Measurements from ENCODE around the gene P4HTM.

The P4HTM gene

GRCh38 chr3:48989796-48990635 is at the start of gene P4HTM:
Gene P4HTM, plus strand, starts transcription at chr3:48990241. Its CDS starts 16 bp downstream, at chr3:48990257.
- peak; percentile 92 for DNase-seq (ENCODE audit: low spot score)

GRCh38 chr3:48945432-48945831 is 44.6 kb upstream of the P4HTM start:
- DNase-seq (ENCODE audit: low spot score): no peak

GRCh38 chr3:48945891-48946549 is 44.0 kb upstream of the P4HTM start:
- no peak for DNase-seq (ENCODE audit: low spot score)

DNA sequence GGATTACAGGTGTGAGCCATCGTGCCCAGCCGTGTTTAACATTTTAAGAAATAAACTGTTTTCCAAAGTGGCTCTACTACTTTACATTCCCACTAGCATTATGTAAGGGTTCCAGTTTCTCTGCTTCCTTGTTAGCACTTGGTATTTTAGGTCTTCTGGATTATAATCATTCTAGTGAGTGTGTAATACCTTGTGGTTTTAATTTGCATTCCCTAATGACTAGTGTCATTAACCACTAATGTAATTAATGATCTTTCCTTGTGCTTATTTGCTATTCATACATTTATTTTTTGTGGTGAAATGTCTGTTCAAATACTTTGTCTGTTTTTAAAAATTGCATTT is 40.7 kb upstream of the P4HTM start:
- DNase-seq (ENCODE audit: low spot score): no peak

- no peak for DNase-seq (ENCODE audit: low spot score)
Observed at GRCh38 chr3:48950051-48950450, 40.0 kb upstream of the P4HTM start.

DNA sequence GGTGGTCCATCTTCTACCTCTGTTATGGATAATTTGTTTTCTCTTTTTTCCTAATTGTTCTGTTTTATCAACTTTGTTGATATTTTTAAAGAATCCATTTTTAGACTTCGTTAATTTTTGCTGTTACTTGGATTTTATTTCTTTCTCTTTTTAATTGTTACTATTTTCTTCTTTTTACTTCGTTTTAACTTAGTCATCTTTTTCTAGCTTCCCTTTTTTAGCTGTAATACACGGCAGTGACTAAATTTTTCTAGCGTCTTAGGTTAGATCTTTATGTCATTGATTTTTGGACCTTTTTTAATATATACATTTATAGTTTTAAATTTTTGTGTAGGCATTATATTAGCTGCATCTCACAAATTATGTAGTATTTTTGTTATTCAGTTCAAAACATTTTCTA is 38.3 kb upstream of the P4HTM start:
- no peak for DNase-seq (ENCODE audit: low spot score)

DNA sequence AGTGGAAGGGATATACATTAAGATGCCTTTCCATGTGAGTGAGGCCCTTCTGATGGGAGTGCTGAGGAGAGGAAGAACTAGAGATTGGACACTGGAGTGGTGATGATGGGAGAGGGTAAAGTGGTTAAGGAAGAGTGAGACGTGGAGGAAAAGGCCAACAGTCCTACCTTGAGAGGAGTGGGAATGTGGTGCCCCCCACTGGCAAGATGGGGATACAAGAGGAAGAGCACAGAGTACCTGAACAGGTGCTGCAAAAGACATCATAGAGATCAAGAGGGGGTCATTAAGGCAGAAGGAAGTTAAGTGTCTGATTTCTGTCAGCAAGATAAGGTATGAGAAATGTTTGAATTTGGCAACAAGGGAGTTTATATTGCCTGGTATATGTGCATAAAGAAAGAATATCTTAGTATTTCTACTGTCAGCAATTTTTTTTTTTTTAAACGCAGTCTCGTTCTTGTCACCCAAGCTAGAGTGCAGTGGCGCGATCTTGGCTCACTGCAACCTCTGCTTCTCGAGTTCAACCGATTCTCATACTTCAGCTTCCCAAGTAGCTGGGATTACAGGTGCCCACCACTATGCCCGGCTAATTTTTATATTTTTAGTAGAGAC is 37.4 kb upstream of the P4HTM start:
- no peak for DNase-seq (ENCODE audit: low spot score)

DNA sequence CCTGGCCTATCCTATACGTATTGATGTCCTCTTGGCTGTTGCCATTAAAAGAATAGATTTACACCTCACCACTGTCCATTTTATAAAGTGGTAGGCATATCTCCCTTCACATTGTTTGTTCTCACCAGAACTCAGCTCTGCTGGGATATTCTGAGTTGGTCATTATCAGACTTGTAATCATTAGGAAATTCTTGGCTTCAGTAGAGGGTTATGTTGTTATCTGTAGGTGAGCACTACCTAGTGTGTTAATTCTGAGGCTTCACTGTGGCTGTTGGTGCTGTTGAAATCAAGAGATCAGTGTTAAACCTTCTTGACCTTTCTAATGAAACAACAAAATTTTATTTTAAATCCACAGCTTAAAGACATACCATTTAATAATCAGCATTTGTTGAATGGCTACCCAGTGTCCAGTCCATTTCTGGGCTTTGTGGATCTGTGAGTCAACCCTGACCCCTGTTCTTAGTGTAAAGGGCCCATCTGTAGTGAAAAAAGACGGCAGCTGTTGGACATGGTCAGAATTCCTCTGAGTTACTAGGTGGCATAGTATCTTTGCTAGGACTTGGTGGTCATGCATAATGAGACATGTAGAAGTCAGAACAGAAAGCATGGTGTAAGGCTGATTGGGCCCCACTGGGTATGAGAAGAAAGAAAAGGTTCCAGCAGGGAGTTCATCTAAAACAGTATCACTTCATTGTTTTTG is 32.9 kb upstream of the P4HTM start:
- DNase-seq (ENCODE audit: low spot score): no peak

GRCh38 chr3:48960841-48961413 is 29.1 kb upstream of the P4HTM start:
- DNase-seq (ENCODE audit: low spot score): no peak

- no peak for DNase-seq (ENCODE audit: low spot score)
Observed at GRCh38 chr3:48962340-48962739, 27.7 kb upstream of the P4HTM start.

GRCh38 chr3:48962939-48963338 is 27.1 kb upstream of the P4HTM start:
- DNase-seq (ENCODE audit: low spot score): no peak

DNA sequence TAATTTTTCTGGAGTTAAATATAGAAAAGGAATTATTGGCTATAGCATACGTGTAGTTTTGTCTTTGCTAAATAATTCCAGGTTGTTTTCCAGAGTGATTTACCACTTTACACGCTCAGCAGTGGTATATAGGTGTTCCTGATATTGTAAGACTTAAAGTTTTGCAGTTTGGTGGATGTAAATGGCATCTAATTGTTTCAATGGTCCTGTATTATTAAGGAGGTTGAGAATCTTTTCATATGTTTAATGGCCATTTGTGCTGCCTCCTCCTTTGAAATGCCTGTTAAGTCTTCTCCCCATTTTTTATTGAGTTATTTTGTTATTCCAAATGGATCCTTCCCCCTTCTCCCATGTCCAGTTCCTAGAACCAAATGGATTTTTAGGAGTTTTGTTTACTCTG is 26.4 kb upstream of the P4HTM start:
- DNase-seq (ENCODE audit: low spot score): no peak

DNA sequence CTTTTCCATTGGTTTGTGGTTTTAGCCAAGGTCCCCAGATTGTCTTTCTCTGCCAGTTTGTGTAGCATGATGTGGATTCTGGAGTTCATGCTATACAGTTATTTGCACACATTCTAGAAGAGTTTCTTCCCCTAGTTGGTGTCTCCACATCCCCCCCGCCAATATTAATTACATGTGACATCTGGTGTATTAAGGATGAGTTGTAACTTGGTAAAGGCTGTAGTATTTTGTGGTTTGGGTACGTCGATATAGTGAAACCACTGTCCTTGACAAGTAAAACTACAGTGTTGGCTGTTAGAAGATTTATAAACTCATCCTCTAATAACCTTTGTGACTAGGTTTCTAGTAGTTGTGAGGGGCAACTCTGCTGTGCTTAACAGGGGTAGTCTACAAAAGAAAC is 23.7 kb upstream of the P4HTM start:
- no peak for DNase-seq (ENCODE audit: low spot score)

DNA sequence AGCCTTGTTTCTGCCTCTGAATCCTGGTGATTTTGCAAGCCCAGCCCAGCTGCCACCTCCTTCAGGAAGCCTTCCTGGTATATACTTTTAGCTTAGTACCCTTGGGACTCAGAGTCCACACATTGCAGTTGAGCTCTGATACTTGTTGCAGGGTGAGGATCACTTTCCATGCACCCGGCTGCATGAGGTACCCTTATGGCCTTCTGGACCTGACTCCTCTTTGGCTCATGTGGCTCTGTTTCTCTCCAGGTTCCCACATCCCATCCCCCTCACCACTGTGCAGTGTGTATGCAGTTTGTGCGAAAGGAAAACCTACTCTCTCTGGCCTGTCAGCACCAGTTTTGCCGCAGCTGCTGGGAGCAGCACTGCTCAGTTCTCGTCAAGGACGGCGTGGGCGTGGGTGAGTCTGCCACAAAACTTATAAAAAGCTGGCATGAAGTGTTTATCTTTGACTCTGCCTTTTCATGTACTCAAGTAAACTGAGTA is 23.1 kb upstream of the P4HTM start:
- no peak for DNase-seq (ENCODE audit: low spot score)

GRCh38 chr3:48970586-48970985 is 19.5 kb upstream of the P4HTM start:
- DNase-seq (ENCODE audit: low spot score): no peak

- no peak for DNase-seq (ENCODE audit: low spot score)
Observed at GRCh38 chr3:48974076-48974864, 15.8 kb upstream of the P4HTM start.

DNA sequence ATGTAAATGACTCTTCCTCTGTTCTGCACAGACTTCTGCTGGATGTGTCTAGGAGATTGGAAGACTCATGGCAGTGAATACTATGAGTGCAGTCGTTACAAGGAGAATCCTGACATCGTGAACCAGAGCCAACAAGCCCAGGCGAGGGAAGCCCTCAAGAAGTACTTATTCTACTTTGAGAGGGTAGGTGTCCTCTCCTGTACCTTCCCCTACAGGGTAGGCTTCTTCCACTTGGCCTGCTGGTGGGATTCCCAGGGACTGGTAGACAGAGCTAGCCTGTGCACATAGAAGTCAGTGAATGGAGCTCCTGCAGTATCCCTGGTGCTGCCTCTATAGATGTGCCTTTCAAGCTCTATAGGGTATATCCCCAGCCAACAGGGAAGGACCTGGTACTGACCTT is 10.6 kb upstream of the P4HTM start:
- DNase-seq (ENCODE audit: low spot score): no peak

DNA sequence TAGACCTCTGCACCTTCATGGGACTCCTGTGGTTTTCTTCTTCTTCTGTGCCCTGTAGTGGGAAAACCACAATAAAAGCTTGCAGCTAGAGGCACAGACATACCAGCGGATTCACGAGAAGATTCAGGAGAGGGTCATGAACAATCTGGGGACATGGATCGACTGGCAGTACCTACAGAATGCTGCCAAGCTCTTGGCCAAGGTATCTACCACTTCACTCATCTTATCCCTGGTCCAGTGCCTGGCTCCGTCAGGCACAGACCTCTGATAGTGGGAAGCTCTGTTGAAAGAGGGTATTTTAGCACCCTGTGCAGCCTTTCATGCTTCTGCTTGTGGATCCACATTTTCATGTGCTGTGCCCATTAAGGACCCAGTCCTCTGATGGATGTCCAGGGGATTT is 9.7 kb upstream of the P4HTM start:
- no peak for DNase-seq (ENCODE audit: low spot score)

DNA sequence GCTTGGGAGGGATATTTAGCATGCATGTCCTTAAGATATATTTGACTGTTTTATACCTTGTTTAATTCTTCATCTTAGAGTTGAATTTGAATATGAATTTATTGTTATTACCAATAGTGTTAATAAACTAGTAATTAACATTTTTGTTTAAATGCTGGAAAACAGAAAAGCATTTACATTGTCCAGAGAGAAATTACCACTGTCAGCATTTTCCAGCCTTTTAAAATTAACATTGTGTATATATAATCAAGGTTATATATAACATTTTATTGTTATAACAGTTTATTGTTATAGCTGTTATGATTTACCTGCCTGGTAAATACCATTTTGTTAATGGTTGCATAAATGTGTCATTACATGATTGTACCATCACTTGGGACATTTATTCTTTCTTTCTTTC is 8.0 kb upstream of the P4HTM start:
- no peak for DNase-seq (ENCODE audit: low spot score)

DNA sequence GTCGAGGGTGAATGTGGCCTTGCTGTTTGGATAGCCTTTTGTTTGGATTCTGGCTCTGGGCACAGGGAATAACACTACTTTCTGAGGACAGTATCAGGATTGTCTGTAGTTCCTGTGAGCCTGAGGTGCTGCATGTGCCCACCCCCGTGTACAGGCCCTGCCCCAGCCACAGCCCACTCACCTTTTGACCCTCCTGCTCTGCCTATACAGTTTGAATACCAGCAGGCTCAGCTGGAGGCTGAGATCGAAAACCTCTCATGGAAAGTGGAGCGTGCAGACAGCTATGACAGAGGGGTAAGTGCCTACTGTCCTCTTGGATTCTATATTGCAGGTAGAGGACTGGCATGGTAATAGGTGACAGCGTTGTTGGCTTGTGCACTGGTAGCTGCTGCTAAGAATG is 7.4 kb upstream of the P4HTM start:
- DNase-seq (ENCODE audit: low spot score): no peak

DNA sequence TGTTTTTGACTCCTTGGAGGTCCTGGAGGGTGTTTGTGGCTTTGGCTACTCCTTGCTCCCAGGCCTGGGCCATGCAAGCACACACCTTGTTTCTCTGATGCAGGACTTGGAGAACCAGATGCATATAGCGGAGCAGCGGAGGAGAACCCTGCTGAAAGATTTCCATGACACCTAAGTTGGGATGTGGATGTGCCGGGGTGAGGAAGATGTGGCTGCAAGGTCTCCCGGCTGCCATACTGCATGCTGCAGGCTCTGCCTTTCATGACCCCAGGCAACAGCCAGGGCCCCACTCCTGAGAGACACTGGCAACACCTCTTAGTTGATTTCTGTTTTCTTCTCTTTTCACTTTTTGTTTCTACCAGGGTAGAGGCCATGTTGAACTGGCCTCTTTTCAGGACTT is 6.9 kb upstream of the P4HTM start:
- no peak for DNase-seq (ENCODE audit: low spot score)
